Mucosa of stomach (tissue), 1 donor: ENCODE results near the gene MSANTD1.

Experiments
- H3K27me3 ChIP-seq: one replicate; pipeline ENCODE4 v1.7.0; 2013; ENCODE audit warnings: mild to moderate bottlenecking, low read length; ENCODE audit not compliant: control insufficient read depth, insufficient read depth
- H3K36me3 ChIP-seq: one replicate; pipeline ENCODE4 v1.7.0; 2013; ENCODE audit warnings: low read length; ENCODE audit not compliant: control insufficient read depth, insufficient read depth
- H3K4me1 ChIP-seq: one replicate; pipeline ENCODE4 v1.7.0; 2013; ENCODE audit warnings: mild to moderate bottlenecking, low read length; ENCODE audit not compliant: control insufficient read depth, insufficient read depth
- H3K4me3 ChIP-seq: one replicate; pipeline ENCODE4 v1.7.0; 2013; ENCODE audit warnings: low read length
- H3K9ac ChIP-seq: one replicate; pipeline ENCODE4 v1.7.0; 2013; ENCODE audit warnings: mild to moderate bottlenecking, low read length, moderate library complexity
- H3K9me3 ChIP-seq: one replicate; pipeline ENCODE4 v1.7.0; 2013; ENCODE audit warnings: mild to moderate bottlenecking, low read length, moderate library complexity; ENCODE audit not compliant: control insufficient read depth
- donor health status: Pancreatic carcinoma.

MSANTD1 gene

DNA sequence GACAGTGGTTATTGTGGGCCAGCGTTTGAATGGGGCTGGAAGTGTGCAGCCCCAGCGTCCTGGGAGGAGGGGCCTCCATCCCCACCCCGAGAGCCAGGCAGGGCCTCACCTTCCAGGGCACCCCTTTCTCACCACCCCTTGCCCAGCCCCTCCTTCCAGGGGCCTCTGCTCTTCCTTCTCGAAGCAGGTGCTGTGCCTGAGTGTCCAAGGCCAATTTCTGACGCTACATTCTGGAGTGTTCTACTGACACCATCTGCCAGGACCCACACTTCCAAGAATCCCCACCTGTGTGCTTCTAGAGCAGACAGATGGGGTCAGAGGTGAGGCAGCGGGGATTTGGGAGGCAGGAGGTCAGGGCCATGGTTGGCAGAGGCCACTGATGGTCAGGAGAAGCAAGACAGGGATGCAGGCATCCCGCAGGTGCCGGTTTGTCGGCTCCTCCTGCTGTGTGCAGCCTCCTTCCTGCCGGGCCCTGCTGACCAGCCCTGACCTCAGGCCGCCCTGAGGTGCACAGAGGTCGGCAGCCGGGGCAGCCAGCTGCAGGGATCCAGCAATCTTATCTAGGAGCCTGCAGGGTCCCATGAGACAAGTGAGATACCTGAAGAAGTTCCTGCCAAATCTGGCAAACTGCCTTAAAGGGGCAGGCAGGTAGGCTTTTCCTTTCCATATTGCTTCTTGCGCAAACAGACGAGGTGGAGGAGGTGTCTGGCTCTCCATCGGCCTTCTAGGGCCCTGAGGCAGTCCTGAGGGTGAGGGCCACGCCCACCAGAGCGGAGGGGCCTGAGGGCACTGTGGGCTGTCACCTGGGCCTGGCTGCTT lies 18.8 kb downstream of the MSANTD1 start:
- Histone ChIP-seq H3K36me3 (no peaks in the 10 kb centered on the region), H3K4me1 (no peaks in the 10 kb centered on the region), H3K4me3 (no peak overlapping the region), H3K27me3 (no peaks in the 10 kb centered on the region), H3K9me3 (no peaks in the 10 kb centered on the region), H3K9ac (no peak overlapping the region)

DNA sequence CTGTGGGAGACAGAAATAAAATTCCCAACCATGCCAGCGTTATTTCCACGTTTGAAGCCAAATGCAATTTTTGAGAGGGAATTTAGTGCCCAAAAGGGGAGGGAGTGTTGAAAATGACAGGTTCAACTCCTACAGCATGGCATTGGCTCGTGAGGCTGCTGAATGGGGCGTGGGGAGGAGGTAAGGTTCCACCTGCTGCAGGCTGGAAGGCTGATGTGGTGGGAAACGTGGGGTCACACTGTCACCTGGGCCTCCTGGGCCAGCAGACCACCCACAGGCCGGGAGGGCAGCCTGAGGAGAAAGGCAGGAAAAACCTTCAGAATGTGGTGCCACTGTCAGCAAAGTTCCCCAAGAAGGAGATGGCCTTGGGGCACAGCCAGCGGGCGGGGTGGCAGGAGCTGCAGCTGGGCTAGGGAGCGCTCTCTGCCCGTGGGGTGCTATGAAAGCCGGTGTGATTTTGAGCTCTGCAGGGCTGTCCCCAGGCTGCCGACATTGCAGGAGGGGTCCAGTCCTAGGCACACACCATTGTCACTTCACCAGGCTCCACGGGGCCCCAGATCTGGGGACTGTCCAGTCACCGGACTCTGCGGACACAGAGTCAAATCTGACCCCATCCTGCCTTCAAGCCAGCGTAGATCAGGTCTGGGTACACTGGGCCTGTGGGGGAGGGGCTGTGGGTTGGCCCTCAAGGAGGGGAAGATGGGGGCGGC lies 19.6 kb downstream of the MSANTD1 start:
- Histone ChIP-seq H3K36me3 (no peaks in the 10 kb centered on the region), H3K9me3 (no peaks in the 10 kb centered on the region), H3K4me3 (no peak overlapping the region), H3K4me1 (no peaks in the 10 kb centered on the region), H3K27me3 (no peaks in the 10 kb centered on the region), H3K9ac (no peak overlapping the region)

DNA sequence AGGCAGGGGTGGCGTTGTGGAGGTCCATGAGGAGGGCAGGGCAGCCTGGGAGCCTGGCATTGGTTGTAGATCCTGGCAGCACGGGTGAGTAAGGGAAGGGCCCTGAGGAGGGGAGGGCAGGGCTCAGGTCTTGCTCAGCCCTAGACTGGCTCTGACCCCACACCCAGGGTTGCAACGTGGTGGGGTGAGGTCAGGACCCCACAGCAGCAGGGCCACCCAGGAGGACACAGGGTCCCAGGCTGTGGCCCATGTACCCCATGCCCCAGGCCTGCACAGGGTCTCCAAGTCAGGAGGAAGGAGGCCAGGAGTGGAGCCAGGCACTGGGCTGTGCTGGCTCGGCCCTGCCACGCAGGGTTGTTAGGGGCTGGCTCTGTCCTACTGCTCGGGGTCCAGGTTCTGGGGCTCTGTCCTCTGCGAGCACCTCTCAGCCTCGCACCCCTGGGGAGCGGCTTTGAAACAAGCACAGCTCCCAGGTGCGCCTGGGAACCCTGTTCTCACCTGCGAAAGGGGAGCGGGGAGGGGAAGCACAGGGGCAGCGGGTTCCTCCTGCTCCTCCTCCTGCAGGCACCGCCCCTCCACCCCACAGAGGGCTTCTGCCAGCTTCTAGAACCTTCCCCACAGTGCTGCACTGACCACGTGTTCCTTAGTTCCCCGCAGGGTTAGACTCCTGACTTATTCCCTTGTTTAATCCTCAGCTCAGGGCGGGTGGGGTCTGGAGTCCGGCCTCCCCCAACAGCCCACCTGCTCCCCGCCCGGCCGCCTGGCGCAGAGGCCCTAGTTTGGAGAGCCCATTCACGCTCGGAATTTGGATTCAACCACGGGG lies 20.4 kb downstream of the MSANTD1 start:
- no peaks in the 10 kb centered on the region for H3K36me3 ChIP-seq
- no peaks in the 10 kb centered on the region for H3K27me3 ChIP-seq
- no peak overlapping the region for H3K9ac ChIP-seq
- no peak overlapping the region for H3K4me3 ChIP-seq
- H3K4me1 ChIP-seq = no peaks in the 10 kb centered on the region
- no peaks in the 10 kb centered on the region for H3K9me3 ChIP-seq

DNA sequence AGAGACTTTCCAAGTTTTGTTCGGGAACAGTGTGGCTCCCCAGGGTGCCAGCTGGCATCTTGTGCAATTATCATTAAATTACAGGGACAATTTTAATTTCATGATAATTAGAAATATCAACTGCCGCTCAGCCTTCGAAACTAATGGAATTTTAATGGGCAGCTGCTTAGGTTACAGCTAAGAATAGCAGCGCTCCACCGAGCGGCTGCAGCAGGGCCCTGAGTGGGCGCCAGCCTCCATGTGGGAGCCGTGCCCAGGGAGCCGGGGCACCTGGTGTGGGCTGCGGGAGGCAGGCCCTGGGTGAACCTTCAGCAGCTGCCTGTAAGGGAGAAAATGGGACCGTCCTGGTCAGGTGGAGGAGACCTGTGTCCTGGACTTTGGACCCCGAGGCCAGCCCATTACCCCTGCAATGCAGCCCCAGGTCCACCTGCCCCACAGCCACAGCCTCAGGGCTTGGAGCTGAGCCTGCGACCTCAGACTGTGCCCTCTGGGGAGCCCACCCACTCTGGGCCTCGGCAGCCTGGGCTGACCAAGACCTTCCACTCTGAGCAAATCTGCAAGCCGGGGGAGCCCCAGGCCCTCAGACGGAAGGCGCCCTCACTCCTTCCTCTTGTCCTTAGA lies 21.1 kb downstream of the MSANTD1 start:
- H3K9ac ChIP-seq = no peak overlapping the region
- H3K36me3 ChIP-seq = no peaks in the 10 kb centered on the region
- H3K4me3 ChIP-seq = no peak overlapping the region
- H3K27me3 ChIP-seq = no peaks in the 10 kb centered on the region
- H3K4me1 ChIP-seq = no peaks in the 10 kb centered on the region
- no peaks in the 10 kb centered on the region for H3K9me3 ChIP-seq

DNA sequence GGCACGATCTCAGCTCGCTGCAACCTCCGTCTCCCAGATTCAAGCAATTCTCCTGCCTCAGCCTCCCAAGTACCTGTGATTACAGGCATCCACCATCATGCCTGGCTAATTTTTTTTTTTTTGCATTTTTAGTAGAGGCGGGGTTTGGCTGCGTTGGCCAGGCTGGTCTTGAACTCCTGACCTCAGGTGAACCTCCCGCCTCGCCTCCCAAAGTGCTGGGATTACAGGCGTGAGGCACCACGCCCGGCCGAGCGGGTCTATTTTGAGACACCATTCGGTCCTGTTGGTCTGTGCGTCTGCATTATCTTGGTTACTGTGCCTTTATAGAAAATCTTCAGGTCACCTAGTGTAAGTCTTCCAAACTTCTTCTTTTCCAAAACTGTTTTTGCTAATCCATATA lies 22.2 kb downstream of the MSANTD1 start:
- H3K9ac ChIP-seq = no peak overlapping the region
- H3K9me3 ChIP-seq = no peaks in the 10 kb centered on the region
- H3K4me3 ChIP-seq = no peak overlapping the region
- no peaks in the 10 kb centered on the region for H3K36me3 ChIP-seq
- H3K27me3 ChIP-seq = no peaks in the 10 kb centered on the region
- H3K4me1 ChIP-seq = no peaks in the 10 kb centered on the region

DNA sequence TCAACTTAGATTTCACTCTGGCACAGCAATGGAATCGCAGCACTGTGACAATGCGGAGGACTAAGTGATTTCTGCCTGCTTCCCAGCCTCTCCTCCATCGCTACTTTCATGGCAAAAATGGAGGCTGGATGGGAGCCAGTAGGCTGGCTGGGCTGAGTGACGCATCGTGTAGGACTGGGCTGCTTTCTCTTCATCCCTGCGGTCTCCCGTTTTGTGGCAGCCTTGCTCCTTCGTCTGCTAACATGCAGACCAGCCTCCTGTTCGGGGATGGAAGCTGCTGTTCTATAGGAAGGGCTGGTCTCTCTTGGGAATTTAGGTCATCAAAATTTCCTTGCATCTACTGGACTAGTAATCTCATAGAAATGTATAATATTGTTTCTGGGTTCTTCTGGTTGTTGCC lies 28.0 kb downstream of the MSANTD1 start:
- Histone ChIP-seq H3K9ac (no peak overlapping the region), H3K27me3 (no peaks in the 10 kb centered on the region), H3K9me3 (no peaks in the 10 kb centered on the region), H3K4me3 (no peak overlapping the region), H3K4me1 (no peaks in the 10 kb centered on the region), H3K36me3 (no peaks in the 10 kb centered on the region)

DNA sequence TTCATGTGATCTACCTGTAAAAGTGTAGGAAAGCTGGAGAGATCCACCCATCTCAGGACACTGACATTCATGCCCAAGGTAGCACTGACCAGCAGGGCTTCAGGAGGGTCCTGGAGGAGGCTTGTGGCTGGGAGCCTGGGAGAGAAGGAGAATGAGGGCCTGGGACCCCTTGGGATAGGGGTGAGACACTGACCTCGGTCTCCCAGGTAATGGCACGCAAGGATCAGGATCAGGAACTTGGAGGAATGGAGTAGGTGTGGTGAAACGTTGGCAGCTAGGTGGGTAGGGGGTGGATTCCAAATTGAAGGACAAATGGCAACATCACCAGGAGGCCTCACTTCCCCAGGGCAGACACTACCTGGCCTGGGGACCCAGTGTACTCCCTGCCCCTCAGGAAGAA lies 31.5 kb downstream of the MSANTD1 start:
- H3K36me3 ChIP-seq = no peaks in the 10 kb centered on the region
- H3K4me3 ChIP-seq = no peak overlapping the region
- H3K4me1 ChIP-seq = no peaks in the 10 kb centered on the region
- H3K27me3 ChIP-seq = peaks cover 11% of the 10 kb centered on the region
- no peaks in the 10 kb centered on the region for H3K9me3 ChIP-seq
- no peak overlapping the region for H3K9ac ChIP-seq

DNA sequence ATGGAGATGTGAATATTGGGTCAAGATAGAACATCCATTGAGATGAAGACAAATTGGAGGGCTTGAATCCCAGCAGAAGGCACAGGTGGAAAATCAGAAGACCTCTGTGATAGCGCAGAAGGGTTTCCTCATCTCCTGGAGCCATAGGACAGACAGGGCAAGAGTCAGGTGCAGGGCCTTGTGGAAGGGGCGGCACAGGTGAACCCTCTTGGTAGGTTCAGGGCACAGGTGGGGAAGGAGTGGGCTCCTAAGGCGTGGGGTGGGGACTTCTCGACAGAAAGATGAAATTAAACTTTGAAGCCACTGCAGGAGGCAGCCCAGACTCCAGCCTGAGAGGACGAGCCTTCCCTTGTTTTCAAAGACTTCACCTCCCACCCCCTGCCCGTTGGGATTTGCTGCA lies 34.5 kb downstream of the MSANTD1 start:
- no peak overlapping the region for H3K9ac ChIP-seq
- H3K36me3 ChIP-seq = no peaks in the 10 kb centered on the region
- H3K4me1 ChIP-seq = peaks cover 5% of the 10 kb centered on the region
- no peaks in the 10 kb centered on the region for H3K9me3 ChIP-seq
- peaks cover 29% of the 10 kb centered on the region for H3K27me3 ChIP-seq
- H3K4me3 ChIP-seq = no peak overlapping the region

DNA sequence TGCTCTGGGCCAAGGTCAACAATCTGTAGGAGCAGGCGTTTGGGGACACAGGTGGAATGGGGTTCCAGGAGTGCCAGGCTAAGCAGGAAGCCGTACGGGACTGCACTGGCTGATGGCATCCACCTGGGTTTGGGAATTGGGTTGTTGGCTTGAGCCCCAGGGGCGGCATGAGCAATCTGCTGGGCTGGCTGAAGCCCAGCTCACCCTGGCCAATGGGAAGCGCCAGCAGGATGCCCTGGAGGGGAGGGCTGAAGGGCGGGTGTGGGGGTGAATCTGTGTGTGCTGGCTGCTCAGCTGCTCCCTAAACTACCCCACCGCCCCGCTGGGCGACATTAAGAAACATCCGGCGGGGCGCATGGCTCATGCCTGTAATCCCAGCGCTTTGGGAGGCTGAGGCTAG lies 35.0 kb downstream of the MSANTD1 start:
- Histone ChIP-seq H3K4me3 (no peak overlapping the region), H3K27me3 (peaks cover 33% of the 10 kb centered on the region), H3K36me3 (no peaks in the 10 kb centered on the region)

DNA sequence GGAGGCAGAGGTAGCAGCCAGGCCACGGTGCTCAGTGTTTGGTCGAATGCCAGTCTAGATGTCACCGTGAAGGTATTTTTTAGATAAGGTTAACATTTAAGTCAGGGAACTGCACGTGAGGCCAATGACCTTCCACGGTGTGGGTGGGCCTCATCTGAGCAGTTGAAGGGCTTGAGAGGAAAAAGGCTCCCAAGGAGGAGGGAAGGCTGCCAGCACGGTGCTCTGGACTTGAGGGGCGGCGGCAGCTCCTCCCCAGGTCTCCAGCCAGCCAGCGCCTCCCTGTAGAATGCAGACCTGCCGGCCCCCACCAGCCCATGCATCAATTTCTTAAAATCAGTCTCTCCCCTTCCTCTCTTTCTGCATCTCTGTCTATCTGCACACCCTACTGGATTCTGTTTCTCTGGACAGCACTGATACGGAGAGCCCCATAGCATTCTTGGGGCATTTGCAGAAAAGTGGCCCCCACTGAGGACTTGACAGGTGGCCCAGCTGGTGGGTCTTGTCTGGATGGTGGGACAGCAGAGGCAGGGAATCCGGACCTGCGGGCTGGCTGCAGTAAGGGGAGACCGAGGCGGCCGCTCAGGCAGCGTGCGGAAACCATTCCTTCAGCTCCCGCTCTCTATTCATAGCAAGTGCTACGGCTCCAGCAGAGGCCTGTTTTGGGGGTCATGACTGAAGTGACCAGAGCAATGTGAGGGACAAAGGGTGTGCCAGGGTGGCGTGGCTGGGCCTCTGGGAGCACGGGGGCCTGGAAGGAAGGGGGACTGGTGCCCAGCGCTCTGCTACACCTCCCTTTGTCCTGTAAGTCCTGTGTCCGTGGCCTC lies 36.0 kb downstream of the MSANTD1 start:
- Histone ChIP-seq H3K4me3 (no peak overlapping the region), H3K9ac (no peak overlapping the region), H3K4me1 (peaks cover 5% of the 10 kb centered on the region)

More for the DNA sequence above, 35.0 kb downstream of the MSANTD1 start:
- peaks cover 5% of the 10 kb centered on the region for H3K4me1 ChIP-seq
- H3K9ac ChIP-seq = no peak overlapping the region
- H3K9me3 ChIP-seq = no peaks in the 10 kb centered on the region

More for the DNA sequence above, 36.0 kb downstream of the MSANTD1 start:
- H3K36me3 ChIP-seq = no peaks in the 10 kb centered on the region
- H3K9me3 ChIP-seq = no peaks in the 10 kb centered on the region
- H3K27me3 ChIP-seq = peaks cover 33% of the 10 kb centered on the region
